IMR-90 (cell line): ENCODE data around the gene DAAM2. TPM values are rescaled to one million over a fixed set of nuclear protein-coding genes. Genes with fewer than 3 reads are reported as not detected.

Experiments
- ATAC-seq: fragments of 200-7000 bp; cut with Tn5 transposase; 2 replicates; pipeline ENCODE4 v1.9.1; 2020; ENCODE audit warnings: low read depth, mild to moderate bottlenecking, moderate library complexity
- BruUV-seq: library from RNA; stranded (reverse); fragments of 400-500 nt; replicated peaks from 2 replicates; lab custom pipeline; 2021; lab: Mats Ljungman, UMichigan
- CTCF ChIA-PET: fragments of 300-600 bp; formaldehyde crosslinking; extraction: SDS; loops from one replicate; lab custom pipeline; 2021; ENCODE audit warnings: antibody characterized with exemption; lab: Yijun Ruan, JAX
- POLR2A ChIA-PET: fragments of 300-600 bp; sonication (Branson Sonifier 250); formaldehyde crosslinking; loops from one replicate; lab custom pipeline; 2022; ENCODE audit warnings: antibody characterized with exemption; ENCODE audit not compliant: unreplicated experiment; lab: Charles Lee
- DNase-seq: peaks from one replicate; pipeline ENCODE4 v3.0.0; 2013
- H2AFZ ChIP-seq: replicated peaks from 2 replicates; pipeline ENCODE3; 2013; ENCODE audit warnings: low read length, mild to moderate bottlenecking; ENCODE audit not compliant: poor library complexity
- H2AK5ac ChIP-seq: 2 replicates; pipeline ENCODE4 v1.6.1; 2013; ENCODE audit warnings: low read depth, low read length, inconsistent platforms
- H2AK9ac ChIP-seq: replicated peaks from 2 replicates; pipeline ENCODE3; 2013; ENCODE audit warnings: mild to moderate bottlenecking, low read depth, low read length, moderate library complexity; ENCODE audit not compliant: poor library complexity
- H2BK120ac ChIP-seq: 2 replicates; pipeline ENCODE4 v1.6.1; 2013; ENCODE audit warnings: low read depth, low read length, inconsistent platforms
- H2BK15ac ChIP-seq: 3 replicates; pipeline ENCODE4 v1.6.1; 2013; ENCODE audit warnings: low read depth, low read length, inconsistent platforms
- H2BK20ac ChIP-seq: 2 replicates; pipeline ENCODE4 v1.6.1; 2013; ENCODE audit warnings: low read depth, mild to moderate bottlenecking, inconsistent platforms, low read length, moderate library complexity
- H2BK5ac ChIP-seq: 2 replicates; pipeline ENCODE4 v1.6.1; 2013; ENCODE audit warnings: mild to moderate bottlenecking, low read depth, low read length, inconsistent platforms; ENCODE audit not compliant: poor library complexity, severe bottlenecking
- H3K14ac ChIP-seq: replicated peaks from 2 replicates; pipeline ENCODE4 v1.6.1; 2013; ENCODE audit warnings: low read depth, low read length, inconsistent platforms
- H3K18ac ChIP-seq: 2 replicates; pipeline ENCODE4 v1.6.1; 2013; ENCODE audit warnings: low read depth, low read length, control low read depth
- H3K23ac ChIP-seq: 2 replicates; pipeline ENCODE4 v1.6.1; 2013; ENCODE audit warnings: low read depth, low read length, inconsistent platforms
- H3K27ac ChIP-seq: 2 replicates; pipeline ENCODE4 v1.5.1; 2013; ENCODE audit warnings: mild to moderate bottlenecking, control low read depth, low read length; ENCODE audit not compliant: insufficient read depth
- H3K27me3 ChIP-seq: 2 replicates; pipeline ENCODE4 v1.6.1; 2013; ENCODE audit warnings: low read length; ENCODE audit not compliant: control insufficient read depth, insufficient read depth
- H3K36me3 ChIP-seq: 2 replicates; pipeline ENCODE4 v1.6.1; 2013; ENCODE audit warnings: low read length, mixed read lengths; ENCODE audit not compliant: control insufficient read depth, insufficient read depth
- H3K4ac ChIP-seq: 2 replicates; pipeline ENCODE4 v1.6.1; 2013; ENCODE audit warnings: low read depth, low read length, inconsistent platforms
- H3K4me1 ChIP-seq: 2 replicates; pipeline ENCODE4 v1.6.1; 2013; ENCODE audit warnings: low read length, mixed read lengths; ENCODE audit not compliant: control insufficient read depth, insufficient read depth
- H3K4me2 ChIP-seq: 2 replicates; pipeline ENCODE4 v1.6.1; 2013; ENCODE audit warnings: low read depth, mild to moderate bottlenecking, control low read depth, low read length, moderate library complexity
- H3K4me3 ChIP-seq: 2 replicates; pipeline ENCODE4 v1.5.1; 2013; ENCODE audit warnings: low read depth, mild to moderate bottlenecking, control low read depth, low read length, moderate library complexity; ENCODE audit not compliant: insufficient read depth
- H3K56ac ChIP-seq: 2 replicates; pipeline ENCODE4 v1.6.1; 2013; ENCODE audit warnings: low read length, inconsistent platforms; ENCODE audit not compliant: insufficient read depth; ENCODE audit errors: extremely low read depth
- H3K79me1 ChIP-seq, 2 experiments: 2 replicates each; pipeline ENCODE4 v1.6.1; 2013; ENCODE audit warnings: low read length in 2 of 2, inconsistent platforms in 1 of 2, low read depth in 1 of 2
- H3K9ac ChIP-seq: 2 replicates; pipeline ENCODE4 v1.6.1; 2013; ENCODE audit warnings: low read depth, low read length, control low read depth
- H3K9me1 ChIP-seq: 2 replicates; pipeline ENCODE4 v1.6.1; 2013; ENCODE audit warnings: low read length, inconsistent platforms; ENCODE audit not compliant: insufficient read depth
- H3K9me3 ChIP-seq: 2 replicates; pipeline ENCODE4 v1.6.1; 2013; ENCODE audit warnings: low read length; ENCODE audit not compliant: control insufficient read depth, insufficient read depth
- H4K20me1 ChIP-seq: 2 replicates; pipeline ENCODE4 v1.6.1; 2013; ENCODE audit warnings: low read length, inconsistent platforms; ENCODE audit not compliant: insufficient read depth
- H4K5ac ChIP-seq: 2 replicates; pipeline ENCODE4 v1.6.1; 2013; ENCODE audit warnings: mild to moderate bottlenecking, low read depth, low read length, control low read depth
- H4K8ac ChIP-seq, 2 experiments: 2 replicates each; pipeline ENCODE4 v1.6.1; 2013; ENCODE audit warnings: low read depth in 2 of 2, low read length in 2 of 2, control low read depth in 1 of 2, inconsistent platforms in 1 of 2
- H4K91ac ChIP-seq: 2 replicates; pipeline ENCODE4 v1.6.1; 2013; ENCODE audit warnings: low read depth, low read length, inconsistent platforms; ENCODE audit not compliant: insufficient read depth
- BHLHE40 ChIP-seq: fragments of 150-350 bp; IDR thresholded peaks from 2 replicates; pipeline ENCODE4 v1.6.1; 2016; ENCODE audit warnings: mild to moderate bottlenecking, low read depth, low read length
- CEBPB ChIP-seq: IDR thresholded peaks from 2 replicates; pipeline ENCODE4 v1.6.1; 2012; ENCODE audit warnings: low read depth, low read length, improper control_type of control experiment
- CHD1 ChIP-seq: IDR thresholded peaks from 2 replicates; pipeline ENCODE4 v1.6.1; 2012; ENCODE audit warnings: low read depth, low read length, improper control_type of control experiment
- FOS ChIP-seq: fragments of 150-350 bp; IDR thresholded peaks from 2 replicates; pipeline ENCODE4 v1.6.1; 2016; ENCODE audit warnings: low read depth, low read length
- MAFK ChIP-seq: IDR thresholded peaks from 2 replicates; pipeline ENCODE4 v1.6.1; 2012; ENCODE audit warnings: low read depth, low read length, improper control_type of control experiment
- MAZ ChIP-seq: IDR thresholded peaks from 2 replicates; pipeline ENCODE4 v1.6.1; 2012; ENCODE audit warnings: low read depth, mild to moderate bottlenecking, low read length, improper control_type of control experiment, moderate library complexity, borderline replicate concordance
- MXI1 ChIP-seq: IDR thresholded peaks from 2 replicates; pipeline ENCODE4 v1.6.1; 2012; ENCODE audit warnings: low read depth, mild to moderate bottlenecking, low read length, moderate library complexity, borderline replicate concordance
- NFE2L2 ChIP-seq: fragments of 150-350 bp; IDR thresholded peaks from 2 replicates; pipeline ENCODE4 v1.6.1; 2016; ENCODE audit warnings: low read depth, mild to moderate bottlenecking, low read length
- POLR2A ChIP-seq: IDR thresholded peaks from 2 replicates; pipeline ENCODE4 v1.6.1; 2012; ENCODE audit warnings: mild to moderate bottlenecking, low read depth, low read length
- RAD21 ChIP-seq: IDR thresholded peaks from 2 replicates; pipeline ENCODE4 v1.6.1; 2012; ENCODE audit warnings: low read length, improper control_type of control experiment
- RCOR1 ChIP-seq: IDR thresholded peaks from 2 replicates; pipeline ENCODE4 v1.6.1; 2012; ENCODE audit warnings: mild to moderate bottlenecking, low read length, improper control_type of control experiment; ENCODE audit not compliant: insufficient replicate concordance
- RFX5 ChIP-seq: IDR thresholded peaks from 2 replicates; pipeline ENCODE4 v1.8.0; 2012; ENCODE audit warnings: low read depth, mild to moderate bottlenecking, low read length, moderate library complexity
- SMC3 ChIP-seq: fragments of 150-350 bp; IDR thresholded peaks from 2 replicates; pipeline ENCODE4 v1.6.1; 2016; ENCODE audit warnings: low read depth, mild to moderate bottlenecking, antibody characterized with exemption, low read length, moderate library complexity
- WGBS, 2 experiments: methylation state at CpG; one replicate each; pipeline versions ENCODE4 v1.1.5 to v1.1.7; 2013; ENCODE audit warnings: missing lambda C conversion rate in 2 of 2; ENCODE audit not compliant: insufficient read length in 1 of 2; ENCODE audit errors: extremely low coverage in 2 of 2; 5-methylcytosine and 5-hydroxymethylcytosine counted together
- dilution Hi-C: fragments of 300-500 bp; cut with HindIII; formaldehyde crosslinking; loops from one replicate; pipeline ENCODE4 v1.14.3; 2018; ENCODE audit warnings: low sequenced_read_pairs; ENCODE audit not compliant: unreplicated experiment
- in situ Hi-C: fragments of 300-500 bp; cut with MboI; formaldehyde crosslinking; loops from 3 replicates; pipeline ENCODE4 v1.14.3; 2019; ENCODE audit warnings: low sequenced_read_pairs, inconsistent platforms, mixed read lengths
- intact Hi-C: fragments of 100-400 bp; cut with micrococcal nuclease; formaldehyde crosslinking; loops from 2 replicates; pipeline ENCODE4 v1.10.0; 2022
- polyA plus RNA-seq, 3 experiments: library from polyadenylated mRNA; depleted of rRNA; stranded (reverse); fragments of >200 nt; gene quantifications; 2 replicates each; pipeline ENCODE4 v1.2.3, GENCODE V29; 2012; ENCODE audit warnings: low replicate concordance in 1 of 3
- total RNA-seq: library from RNA; depleted of rRNA; stranded (reverse); fragments of >200 nt; gene quantifications from 2 replicates; pipeline ENCODE4 v1.2.3, GENCODE V29; 2012
- TF ChIP-seq, protein P1 (sequence below): fragments of 150-350 bp; IDR thresholded peaks from 2 replicates; pipeline ENCODE4 v1.6.1; 2017; ENCODE audit warnings: mild to moderate bottlenecking, antibody characterized with exemption, low read length, low read depth
- TF ChIP-seq, protein P2 (sequence below): fragments of 150-350 bp; IDR thresholded peaks from 2 replicates; pipeline ENCODE4 v1.6.1; 2016; ENCODE audit warnings: low read depth, mild to moderate bottlenecking, low read length, moderate library complexity, borderline replicate concordance
- TF ChIP-seq, protein P3 (sequence below): conservative IDR thresholded peaks from 2 replicates; pipeline ENCODE4 v1.5.1; 2012; ENCODE audit warnings: mild to moderate bottlenecking, low read depth, low read length, improper control_type of control experiment

The DAAM2 gene
- total and polyA plus RNA-seq, 2 of the 4 experiments (the other 2 are of a cell fraction): 11.2 to 12.9 TPM

DNA sequence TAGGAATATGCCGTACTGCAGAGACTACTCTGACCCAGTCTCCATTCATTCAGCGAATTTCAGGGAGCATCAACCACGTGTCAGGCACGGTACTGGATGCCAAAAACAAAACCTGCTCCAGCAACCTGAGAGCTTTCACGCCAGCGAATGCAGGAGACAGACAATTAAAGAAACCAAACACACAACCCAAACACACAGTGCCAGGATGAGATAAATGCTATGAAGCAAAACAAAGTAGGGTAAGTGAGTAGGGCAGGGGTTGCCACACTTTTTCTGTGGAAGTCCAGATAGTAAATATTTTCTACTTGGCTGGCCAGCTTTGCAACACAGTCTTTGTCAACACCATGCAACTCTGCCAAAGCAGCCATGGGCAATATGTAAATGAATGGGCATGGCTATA is 132.1 kb downstream of the DAAM2 start:
- Histone ChIP-seq H3K4me3 (no peak overlapping the region), H4K8ac (no peak overlapping the region), H4K91ac (no peak overlapping the region), H3K27ac (no peak overlapping the region), H3K4ac (no peak overlapping the region), H3K9me3 (no peaks in the 10 kb centered on the region), H2BK20ac (no peak overlapping the region), H3K79me1 (peaks cover 10 to 11% of the 10 kb centered on the region in 2 experiments; a peak in 2 of 4 replicates), H2AK5ac (no peak overlapping the region), H4K20me1 (no peaks in the 10 kb centered on the region), H3K14ac (no peak overlapping the region), H2AK9ac (no peak overlapping the region), H4K5ac (no peak overlapping the region), H3K18ac (no peak overlapping the region), H3K56ac (no peak overlapping the region), H2BK120ac (no peak overlapping the region), H2BK5ac (no peak overlapping the region), H3K4me1 (peaks cover 4% of the 10 kb centered on the region), H3K4me2 (no peak overlapping the region), H3K27me3 (no peaks in the 10 kb centered on the region), H3K23ac (no peak overlapping the region), H2AFZ (no peak overlapping the region), H3K9me1 (no peaks in the 10 kb centered on the region; the same call in 1 of the 2 replicates), H3K36me3 (peaks cover 37% of the 10 kb centered on the region), H3K9ac (no peak overlapping the region), H2BK15ac (no peak overlapping the region)
- TF ChIP-seq MAFK (no peak), RFX5 (no peak), MXI1 (no peak), FOS (no peak), MAZ (no peak), SMC3 (no peak), RAD21 (no peak), NFE2L2 (no peak), CEBPB (no peak), BHLHE40 (no peak), RCOR1 (no peak), CHD1 (no peak), POLR2A (no peak)
- TF ChIP-seq, protein P1, sequence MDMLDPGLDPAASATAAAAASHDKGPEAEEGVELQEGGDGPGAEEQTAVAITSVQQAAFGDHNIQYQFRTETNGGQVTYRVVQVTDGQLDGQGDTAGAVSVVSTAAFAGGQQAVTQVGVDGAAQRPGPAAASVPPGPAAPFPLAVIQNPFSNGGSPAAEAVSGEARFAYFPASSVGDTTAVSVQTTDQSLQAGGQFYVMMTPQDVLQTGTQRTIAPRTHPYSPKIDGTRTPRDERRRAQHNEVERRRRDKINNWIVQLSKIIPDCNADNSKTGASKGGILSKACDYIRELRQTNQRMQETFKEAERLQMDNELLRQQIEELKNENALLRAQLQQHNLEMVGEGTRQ: no peak
- TF ChIP-seq, protein P2, sequence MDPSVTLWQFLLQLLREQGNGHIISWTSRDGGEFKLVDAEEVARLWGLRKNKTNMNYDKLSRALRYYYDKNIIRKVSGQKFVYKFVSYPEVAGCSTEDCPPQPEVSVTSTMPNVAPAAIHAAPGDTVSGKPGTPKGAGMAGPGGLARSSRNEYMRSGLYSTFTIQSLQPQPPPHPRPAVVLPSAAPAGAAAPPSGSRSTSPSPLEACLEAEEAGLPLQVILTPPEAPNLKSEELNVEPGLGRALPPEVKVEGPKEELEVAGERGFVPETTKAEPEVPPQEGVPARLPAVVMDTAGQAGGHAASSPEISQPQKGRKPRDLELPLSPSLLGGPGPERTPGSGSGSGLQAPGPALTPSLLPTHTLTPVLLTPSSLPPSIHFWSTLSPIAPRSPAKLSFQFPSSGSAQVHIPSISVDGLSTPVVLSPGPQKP: no peak
- TF ChIP-seq, protein P3, sequence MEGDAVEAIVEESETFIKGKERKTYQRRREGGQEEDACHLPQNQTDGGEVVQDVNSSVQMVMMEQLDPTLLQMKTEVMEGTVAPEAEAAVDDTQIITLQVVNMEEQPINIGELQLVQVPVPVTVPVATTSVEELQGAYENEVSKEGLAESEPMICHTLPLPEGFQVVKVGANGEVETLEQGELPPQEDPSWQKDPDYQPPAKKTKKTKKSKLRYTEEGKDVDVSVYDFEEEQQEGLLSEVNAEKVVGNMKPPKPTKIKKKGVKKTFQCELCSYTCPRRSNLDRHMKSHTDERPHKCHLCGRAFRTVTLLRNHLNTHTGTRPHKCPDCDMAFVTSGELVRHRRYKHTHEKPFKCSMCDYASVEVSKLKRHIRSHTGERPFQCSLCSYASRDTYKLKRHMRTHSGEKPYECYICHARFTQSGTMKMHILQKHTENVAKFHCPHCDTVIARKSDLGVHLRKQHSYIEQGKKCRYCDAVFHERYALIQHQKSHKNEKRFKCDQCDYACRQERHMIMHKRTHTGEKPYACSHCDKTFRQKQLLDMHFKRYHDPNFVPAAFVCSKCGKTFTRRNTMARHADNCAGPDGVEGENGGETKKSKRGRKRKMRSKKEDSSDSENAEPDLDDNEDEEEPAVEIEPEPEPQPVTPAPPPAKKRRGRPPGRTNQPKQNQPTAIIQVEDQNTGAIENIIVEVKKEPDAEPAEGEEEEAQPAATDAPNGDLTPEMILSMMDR: no peak
- 94% methylated on average over 3 of the region's 6 CpGs; no CpG with 5 or more reads in 1 of the 2 experiments for WGBS, 2 experiments
- POLR2A ChIA-PET: no interaction called here
- ATAC-seq (no peak), DNase-seq (no peak)
- dilution Hi-C loops (no loop called here), in situ Hi-C loops (no loop called here), intact Hi-C loops (no loop called here)
- no TSS peak for BruUV-seq
- CTCF ChIA-PET: no interaction called here
